GM23338 (cell line): ENCODE measurements around the gene ADCY3. TPM values are rescaled to one million over a fixed set of nuclear protein-coding genes. Genes with fewer than 3 reads are reported as not detected.

Experiments used
- ATAC-seq: fragments of 200-7000 bp; cut with Tn5 transposase; 3 replicates; pipeline ENCODE4 v1.9.1; 2020
- DNase-seq: peaks from one replicate; pipeline ENCODE4 v3.0.0-alpha.2; 2015; ENCODE audit warnings: low spot score
- H2AFZ ChIP-seq: fragments of 200-600 bp; sonication (generic); 2 replicates; pipeline ENCODE4 v1.8.0; 2016; ENCODE audit warnings: antibody characterized with exemption, mild to moderate bottlenecking, moderate library complexity
- H3F3A ChIP-seq: fragments of 200-600 bp; sonication (generic); replicated peaks from 2 replicates; pipeline ENCODE4 v1.8.0; 2017; ENCODE audit warnings: antibody characterized with exemption, mixed run types, low read depth
- H3K27ac ChIP-seq: fragments of 200-600 bp; sonication (generic); 2 replicates; pipeline ENCODE4 v1.6.1; 2016; ENCODE audit warnings: low read depth
- H3K27me3 ChIP-seq: fragments of 200-600 bp; sonication (generic); 2 replicates; pipeline ENCODE4 v1.8.0; 2016; ENCODE audit warnings: mild to moderate bottlenecking, mixed run types, moderate library complexity; ENCODE audit not compliant: insufficient read depth
- H3K36me3 ChIP-seq: fragments of 200-600 bp; sonication (generic); 2 replicates; pipeline ENCODE4 v1.8.0; 2016; ENCODE audit warnings: mild to moderate bottlenecking; ENCODE audit not compliant: insufficient read depth
- H3K4me1 ChIP-seq: fragments of 200-600 bp; sonication (generic); 2 replicates; pipeline ENCODE4 v1.8.0; 2016; ENCODE audit warnings: mild to moderate bottlenecking, moderate library complexity; ENCODE audit not compliant: insufficient read depth
- H3K4me2 ChIP-seq: fragments of 200-600 bp; sonication (generic); 2 replicates; pipeline ENCODE4 v1.7.1; 2017; ENCODE audit warnings: mixed run types
- H3K4me3 ChIP-seq: fragments of 200-600 bp; sonication (generic); 2 replicates; pipeline ENCODE4 v1.6.1; 2016; ENCODE audit warnings: mixed run types
- H3K79me2 ChIP-seq: fragments of 200-600 bp; sonication (generic); replicated peaks from 2 replicates; pipeline ENCODE4 v1.8.0; 2017; ENCODE audit warnings: mild to moderate bottlenecking; ENCODE audit not compliant: insufficient read depth
- H3K9me2 ChIP-seq: fragments of 200-600 bp; sonication (generic); 2 replicates; pipeline ENCODE4 v1.8.0; 2017; ENCODE audit not compliant: insufficient read depth
- H4K20me1 ChIP-seq: fragments of 200-600 bp; sonication (generic); replicated peaks from 2 replicates; pipeline ENCODE4 v1.8.0; 2017; ENCODE audit warnings: mild to moderate bottlenecking; ENCODE audit not compliant: insufficient read depth
- H3K27ac Mint-ChIP-seq: 2 replicates; pipeline ENCODE4 v1.8.0; 2020; ENCODE audit warnings: inconsistent platforms, mild to moderate bottlenecking, moderate library complexity, mixed read lengths
- H3K27me3 Mint-ChIP-seq: 3 replicates; pipeline ENCODE4 v1.8.0; 2022; ENCODE audit warnings: low read depth, mild to moderate bottlenecking, moderate library complexity, mixed read lengths, inconsistent platforms; ENCODE audit not compliant: insufficient read depth, poor library complexity
- H3K36me3 Mint-ChIP-seq: 3 replicates; pipeline ENCODE4 v1.8.0; 2021; ENCODE audit warnings: low read depth, mild to moderate bottlenecking, inconsistent platforms, moderate library complexity, mixed read lengths
- H3K4me1 Mint-ChIP-seq: 3 replicates; pipeline ENCODE4 v1.8.0; 2020; ENCODE audit warnings: mild to moderate bottlenecking, inconsistent platforms, mixed read lengths
- H3K4me3 Mint-ChIP-seq: 3 replicates; pipeline ENCODE4 v1.8.0; 2021; ENCODE audit warnings: moderate library complexity, mild to moderate bottlenecking, inconsistent platforms, mixed read lengths
- H3K9me3 Mint-ChIP-seq: 3 replicates; pipeline ENCODE4 v1.8.0; 2020; ENCODE audit warnings: moderate library complexity, mild to moderate bottlenecking, inconsistent platforms, mixed read lengths
- CREB1 ChIP-seq: fragments of 250-450 bp; sonication (Bioruptor Pico); IDR thresholded peaks from 2 replicates; pipeline ENCODE4 v1.5.0; 2020; ENCODE audit warnings: low read depth, mild to moderate bottlenecking, moderate library complexity
- ETS1 ChIP-seq: IDR thresholded peaks from 2 replicates; pipeline ENCODE4 v1.6.1; 2016; ENCODE audit warnings: antibody characterized with exemption
- EZH2 ChIP-seq: fragments of 200-600 bp; sonication (generic); IDR thresholded peaks from one replicate; pipeline ENCODE4 v1.8.0; 2017; ENCODE audit warnings: antibody characterized with exemption, mild to moderate bottlenecking, low read depth; ENCODE audit not compliant: unreplicated experiment
- EZH2phosphoT487 ChIP-seq: fragments of 200-600 bp; sonication (generic); IDR thresholded peaks from one replicate; pipeline ENCODE4 v1.8.1; 2018; ENCODE audit warnings: antibody characterized with exemption; ENCODE audit not compliant: unreplicated experiment
- JUNB ChIP-seq: IDR thresholded peaks from one replicate; pipeline ENCODE4 v1.6.1; 2016; ENCODE audit warnings: antibody characterized with exemption; ENCODE audit not compliant: unreplicated experiment
- NANOG ChIP-seq: IDR thresholded peaks from 2 replicates; pipeline ENCODE4 v1.6.1; 2016; ENCODE audit warnings: antibody characterized with exemption, borderline replicate concordance
- POLR2AphosphoS5 ChIP-seq: IDR thresholded peaks from 2 replicates; pipeline ENCODE4 v1.6.1; 2016; ENCODE audit warnings: antibody characterized with exemption, low read depth
- REST ChIP-seq: IDR thresholded peaks from one replicate; pipeline ENCODE4 v1.6.1; 2018; ENCODE audit warnings: antibody characterized with exemption; ENCODE audit not compliant: unreplicated experiment
- STAT1 ChIP-seq: IDR thresholded peaks from one replicate; pipeline ENCODE4 v1.6.1; 2016; ENCODE audit warnings: antibody characterized with exemption; ENCODE audit not compliant: unreplicated experiment
- ZNF114 ChIP-seq: fragments of 250-450 bp; sonication (Bioruptor Pico); IDR thresholded peaks from 2 replicates; pipeline ENCODE4 v1.5.0; 2020; ENCODE audit warnings: mild to moderate bottlenecking, moderate library complexity
- ZNF331 ChIP-seq: fragments of 250-450 bp; sonication (Bioruptor Pico); IDR thresholded peaks from 2 replicates; pipeline ENCODE4 v1.5.0; 2020; ENCODE audit warnings: low read depth, mild to moderate bottlenecking, moderate library complexity
- polyA plus RNA-seq: library from polyadenylated mRNA; unstranded; fragments of >200 nt; fragmentation: Nextera tagmentation; extraction: Ambion mirVana; gene quantifications from 2 replicates; pipeline ENCODE4 v1.2.1, GENCODE V29; 2016
- total RNA-seq: library from RNA; depleted of rRNA; stranded (reverse); fragments of >200 nt; shearing (Covaris generic); gene quantifications from 2 replicates; pipeline ENCODE4 v1.2.3, GENCODE V29; 2014
- TF ChIP-seq, protein P1 (sequence below): fragments of 250-450 bp; sonication (Bioruptor Pico); IDR thresholded peaks from 2 replicates; pipeline ENCODE4 v1.5.0; 2020; ENCODE audit warnings: mild to moderate bottlenecking, moderate library complexity
- TF ChIP-seq, protein P2 (sequence below), 2 experiments: fragments of 200-600 bp in 1 of 2; sonication (generic) in 1 of 2; conservative IDR thresholded peaks; 2 replicates each; pipeline versions ENCODE4 v1.5.1 to v1.6.1; 2016 to 2017; ENCODE audit warnings: antibody characterized with exemption in 2 of 2, low read depth in 2 of 2, mild to moderate bottlenecking in 2 of 2, moderate library complexity in 1 of 2

Gene ADCY3
- total and polyA plus RNA-seq, 2 experiments from 2014 or later: 9.7 to 32.4 TPM

DNA sequence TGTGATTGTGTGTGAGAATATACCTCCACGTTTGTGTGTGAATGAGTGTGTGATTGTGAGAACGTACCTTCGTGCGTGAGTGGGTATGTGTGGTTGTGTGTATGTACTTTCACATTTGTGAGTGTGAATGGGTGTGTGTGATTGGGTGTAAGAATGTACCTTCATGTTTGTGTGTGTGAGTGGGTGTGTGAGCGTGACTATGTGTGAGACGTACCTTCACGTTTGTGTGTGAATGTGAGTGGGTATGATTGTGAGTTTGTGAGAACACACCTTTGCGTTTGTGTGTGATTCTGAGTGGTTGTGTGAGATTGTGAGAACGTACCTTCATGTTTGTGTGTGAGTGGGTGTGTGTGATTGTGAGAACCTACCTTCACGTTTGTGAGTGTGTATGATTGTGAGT is 5.8 kb upstream of the ADCY3 start:
- 0 out of 3 replicates have a peak, but pooled peaks cover 1% of the 10 kb centered on the region for H3K9me3 Mint-ChIP-seq
- Histone ChIP-seq H3K4me2 (no peak overlapping the region), H3K27me3 (no peaks in the 10 kb centered on the region), H4K20me1 (no peaks in the 10 kb centered on the region), H3K4me3 (no peak overlapping the region), H3K4me1 (peaks cover 10% of the 10 kb centered on the region), H3K79me2 (no peaks in the 10 kb centered on the region), H3F3A (peaks cover 2% of the 10 kb centered on the region; the same call in 1 of the 2 replicates), H3K27ac (no peak overlapping the region), H2AFZ (no peak overlapping the region; the same call in 1 of the 2 replicates), H3K36me3 (no peaks in the 10 kb centered on the region), H3K9me2 (no peaks in the 10 kb centered on the region; the same call in 1 of the 2 replicates)
- H3K27me3 Mint-ChIP-seq: peaks cover 2% of the 10 kb centered on the region
- H3K4me3 Mint-ChIP-seq: no peak overlapping the region
- no peak for TF ChIP-seq EZH2phosphoT487
- TF ChIP-seq POLR2AphosphoS5: no peak
- no peak for TF ChIP-seq ETS1
- TF ChIP-seq NANOG: no peak
- no peak for TF ChIP-seq ZNF331 (CRISPR knock-in tag)
- TF ChIP-seq ZNF114 (CRISPR knock-in tag): no peak
- TF ChIP-seq, protein P1, sequence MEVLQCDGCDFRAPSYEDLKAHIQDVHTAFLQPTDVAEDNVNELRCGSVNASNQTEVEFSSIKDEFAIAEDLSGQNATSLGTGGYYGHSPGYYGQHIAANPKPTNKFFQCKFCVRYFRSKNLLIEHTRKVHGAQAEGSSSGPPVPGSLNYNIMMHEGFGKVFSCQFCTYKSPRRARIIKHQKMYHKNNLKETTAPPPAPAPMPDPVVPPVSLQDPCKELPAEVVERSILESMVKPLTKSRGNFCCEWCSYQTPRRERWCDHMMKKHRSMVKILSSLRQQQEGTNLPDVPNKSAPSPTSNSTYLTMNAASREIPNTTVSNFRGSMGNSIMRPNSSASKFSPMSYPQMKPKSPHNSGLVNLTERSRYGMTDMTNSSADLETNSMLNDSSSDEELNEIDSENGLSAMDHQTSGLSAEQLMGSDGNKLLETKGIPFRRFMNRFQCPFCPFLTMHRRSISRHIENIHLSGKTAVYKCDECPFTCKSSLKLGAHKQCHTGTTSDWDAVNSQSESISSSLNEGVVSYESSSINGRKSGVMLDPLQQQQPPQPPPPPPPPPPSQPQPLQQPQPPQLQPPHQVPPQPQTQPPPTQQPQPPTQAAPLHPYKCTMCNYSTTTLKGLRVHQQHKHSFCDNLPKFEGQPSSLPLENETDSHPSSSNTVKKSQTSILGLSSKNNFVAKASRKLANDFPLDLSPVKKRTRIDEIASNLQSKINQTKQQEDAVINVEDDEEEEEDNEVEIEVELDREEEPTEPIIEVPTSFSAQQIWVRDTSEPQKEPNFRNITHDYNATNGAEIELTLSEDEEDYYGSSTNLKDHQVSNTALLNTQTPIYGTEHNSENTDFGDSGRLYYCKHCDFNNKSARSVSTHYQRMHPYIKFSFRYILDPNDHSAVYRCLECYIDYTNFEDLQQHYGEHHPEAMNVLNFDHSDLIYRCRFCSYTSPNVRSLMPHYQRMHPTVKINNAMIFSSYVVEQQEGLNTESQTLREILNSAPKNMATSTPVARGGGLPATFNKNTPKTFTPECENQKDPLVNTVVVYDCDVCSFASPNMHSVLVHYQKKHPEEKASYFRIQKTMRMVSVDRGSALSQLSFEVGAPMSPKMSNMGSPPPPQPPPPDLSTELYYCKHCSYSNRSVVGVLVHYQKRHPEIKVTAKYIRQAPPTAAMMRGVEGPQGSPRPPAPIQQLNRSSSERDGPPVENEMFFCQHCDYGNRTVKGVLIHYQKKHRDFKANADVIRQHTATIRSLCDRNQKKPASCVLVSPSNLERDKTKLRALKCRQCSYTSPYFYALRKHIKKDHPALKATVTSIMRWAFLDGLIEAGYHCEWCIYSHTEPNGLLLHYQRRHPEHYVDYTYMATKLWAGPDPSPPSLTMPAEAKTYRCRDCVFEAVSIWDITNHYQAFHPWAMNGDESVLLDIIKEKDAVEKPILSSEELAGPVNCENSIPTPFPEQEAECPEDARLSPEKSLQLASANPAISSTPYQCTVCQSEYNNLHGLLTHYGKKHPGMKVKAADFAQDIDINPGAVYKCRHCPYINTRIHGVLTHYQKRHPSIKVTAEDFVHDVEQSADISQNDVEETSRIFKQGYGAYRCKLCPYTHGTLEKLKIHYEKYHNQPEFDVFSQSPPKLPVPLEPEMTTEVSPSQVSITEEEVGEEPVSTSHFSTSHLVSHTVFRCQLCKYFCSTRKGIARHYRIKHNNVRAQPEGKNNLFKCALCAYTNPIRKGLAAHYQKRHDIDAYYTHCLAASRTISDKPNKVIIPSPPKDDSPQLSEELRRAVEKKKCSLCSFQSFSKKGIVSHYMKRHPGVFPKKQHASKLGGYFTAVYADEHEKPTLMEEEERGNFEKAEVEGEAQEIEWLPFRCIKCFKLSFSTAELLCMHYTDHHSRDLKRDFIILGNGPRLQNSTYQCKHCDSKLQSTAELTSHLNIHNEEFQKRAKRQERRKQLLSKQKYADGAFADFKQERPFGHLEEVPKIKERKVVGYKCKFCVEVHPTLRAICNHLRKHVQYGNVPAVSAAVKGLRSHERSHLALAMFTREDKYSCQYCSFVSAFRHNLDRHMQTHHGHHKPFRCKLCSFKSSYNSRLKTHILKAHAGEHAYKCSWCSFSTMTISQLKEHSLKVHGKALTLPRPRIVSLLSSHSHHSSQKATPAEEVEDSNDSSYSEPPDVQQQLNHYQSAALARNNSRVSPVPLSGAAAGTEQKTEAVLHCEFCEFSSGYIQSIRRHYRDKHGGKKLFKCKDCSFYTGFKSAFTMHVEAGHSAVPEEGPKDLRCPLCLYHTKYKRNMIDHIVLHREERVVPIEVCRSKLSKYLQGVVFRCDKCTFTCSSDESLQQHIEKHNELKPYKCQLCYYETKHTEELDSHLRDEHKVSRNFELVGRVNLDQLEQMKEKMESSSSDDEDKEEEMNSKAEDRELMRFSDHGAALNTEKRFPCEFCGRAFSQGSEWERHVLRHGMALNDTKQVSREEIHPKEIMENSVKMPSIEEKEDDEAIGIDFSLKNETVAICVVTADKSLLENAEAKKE (CRISPR knock-in tag): no peak
- TF ChIP-seq CREB1: no peak
- TF ChIP-seq, protein P2, sequence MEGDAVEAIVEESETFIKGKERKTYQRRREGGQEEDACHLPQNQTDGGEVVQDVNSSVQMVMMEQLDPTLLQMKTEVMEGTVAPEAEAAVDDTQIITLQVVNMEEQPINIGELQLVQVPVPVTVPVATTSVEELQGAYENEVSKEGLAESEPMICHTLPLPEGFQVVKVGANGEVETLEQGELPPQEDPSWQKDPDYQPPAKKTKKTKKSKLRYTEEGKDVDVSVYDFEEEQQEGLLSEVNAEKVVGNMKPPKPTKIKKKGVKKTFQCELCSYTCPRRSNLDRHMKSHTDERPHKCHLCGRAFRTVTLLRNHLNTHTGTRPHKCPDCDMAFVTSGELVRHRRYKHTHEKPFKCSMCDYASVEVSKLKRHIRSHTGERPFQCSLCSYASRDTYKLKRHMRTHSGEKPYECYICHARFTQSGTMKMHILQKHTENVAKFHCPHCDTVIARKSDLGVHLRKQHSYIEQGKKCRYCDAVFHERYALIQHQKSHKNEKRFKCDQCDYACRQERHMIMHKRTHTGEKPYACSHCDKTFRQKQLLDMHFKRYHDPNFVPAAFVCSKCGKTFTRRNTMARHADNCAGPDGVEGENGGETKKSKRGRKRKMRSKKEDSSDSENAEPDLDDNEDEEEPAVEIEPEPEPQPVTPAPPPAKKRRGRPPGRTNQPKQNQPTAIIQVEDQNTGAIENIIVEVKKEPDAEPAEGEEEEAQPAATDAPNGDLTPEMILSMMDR (conservative IDR thresholded peaks at IDR 0.05; ENCODE audit: low read depth in 2 of 2): no peak
- TF ChIP-seq EZH2: no peak
- TF ChIP-seq REST: no peak
- TF ChIP-seq JUNB: no peak
- TF ChIP-seq STAT1: no peak
- H3K27ac Mint-ChIP-seq: no peak overlapping the region
- no peak for DNase-seq
- peaks cover 20% of the 10 kb centered on the region for H3K4me1 Mint-ChIP-seq
- H3K36me3 Mint-ChIP-seq: no peaks in the 10 kb centered on the region
- no peak for ATAC-seq
